GM21825 (cell line): ENCODE data around the gene MORC2.

ENCODE experiments used
- ATAC-seq: cut with Tn5 transposase; IDR thresholded peaks from one replicate; pipeline ENCODE4 v1.9.1; 2021; ENCODE audit warnings: mild to moderate bottlenecking, moderate library complexity; ENCODE audit not compliant: unreplicated experiment

The MORC2 gene

DNA sequence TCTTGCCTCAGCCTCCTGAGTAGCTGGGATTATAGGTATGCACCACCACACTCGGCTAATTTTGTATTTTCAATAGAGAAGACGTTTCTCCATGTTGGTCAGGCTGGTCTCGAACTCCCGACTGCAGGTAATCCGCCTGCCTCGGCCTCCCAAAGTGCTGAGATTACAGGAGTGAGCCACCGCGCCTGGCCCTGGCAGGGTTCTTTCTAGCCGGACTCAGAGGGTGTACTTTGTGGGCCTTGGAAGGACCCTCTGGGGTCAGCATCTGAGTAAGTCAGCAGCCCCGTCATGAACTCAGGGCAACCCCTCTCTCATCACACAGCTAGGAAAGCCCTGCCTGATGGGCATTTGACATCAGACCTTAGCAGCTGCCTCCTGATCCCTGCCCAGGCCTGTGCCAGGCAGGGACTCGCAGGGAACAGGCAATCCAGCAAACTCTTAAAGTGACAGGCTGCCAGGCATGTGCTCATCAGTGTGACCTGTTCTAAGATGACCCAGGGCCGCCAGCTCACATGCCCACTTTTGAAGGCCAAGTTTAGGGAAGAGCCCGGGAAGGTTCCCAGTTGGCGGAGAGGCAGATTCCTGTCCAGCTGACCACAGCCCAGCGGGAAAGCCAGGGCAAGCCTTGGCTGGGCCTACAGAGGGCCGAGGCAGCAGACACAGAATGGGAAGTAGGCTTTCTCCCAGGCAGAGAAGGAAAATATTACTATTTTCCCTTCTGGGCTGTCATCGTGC lies 92.9 kb downstream of the MORC2 start:
- ATAC-seq = no peak
